HG02938 (cell line): ENCODE data around the gene ACTR8.

Experiments
- ATAC-seq: cut with Tn5 transposase; IDR thresholded peaks from one replicate; pipeline ENCODE4 v1.9.1; 2021; ENCODE audit warnings: mild to moderate bottlenecking, moderate library complexity; ENCODE audit not compliant: unreplicated experiment

The ACTR8 gene

GRCh38 chr3:53865732-53866499, 16.0 kb downstream of the ACTR8 start:
- ATAC-seq: no peak

- ATAC-seq: no peak
Measured at GRCh38 chr3:53863145-53863544, 18.8 kb downstream of the ACTR8 start.

- no peak for ATAC-seq
Measured at GRCh38 chr3:53862241-53862640, 19.7 kb downstream of the ACTR8 start.

- no peak for ATAC-seq
Measured at GRCh38 chr3:53860196-53860595, 21.8 kb downstream of the ACTR8 start.

- ATAC-seq: no peak
Measured at GRCh38 chr3:53859178-53859577, 22.8 kb downstream of the ACTR8 start.

- ATAC-seq: no peak
Measured at GRCh38 chr3:53858096-53858741, 23.7 kb downstream of the ACTR8 start.

- peak; percentile 51 for ATAC-seq
Measured at GRCh38 chr3:53856964-53857363, 25.0 kb downstream of the ACTR8 start.

GRCh38 chr3:53850895-53851294, 31.1 kb downstream of the ACTR8 start:
- ATAC-seq: no peak

GRCh38 chr3:53849916-53850315, 32.0 kb downstream of the ACTR8 start:
- ATAC-seq: no peak

- ATAC-seq: no peak
Measured at GRCh38 chr3:53846851-53847155, 35.1 kb downstream of the ACTR8 start.

GRCh38 chr3:53846134-53846850, 35.7 kb downstream of the ACTR8 start, which contains the start of the genes CHDH and IL17RB:
Gene CHDH, minus strand, starts transcription at chr3:53846419. Its CDS starts 22,411 bp downstream, at chr3:53824008.
Gene IL17RB, plus strand, starts transcription at chr3:53846568. Its CDS starts 21 bp downstream, at chr3:53846589.
- no peak for ATAC-seq

GRCh38 chr3:53845881-53846133, 36.1 kb downstream of the ACTR8 start:
- ATAC-seq: no peak

- ATAC-seq: no peak
Measured at GRCh38 chr3:53845103-53845880, 36.7 kb downstream of the ACTR8 start.

GRCh38 chr3:53844262-53845102, 37.5 kb downstream of the ACTR8 start:
- ATAC-seq: no peak

- ATAC-seq: no peak
Measured at GRCh38 chr3:53843195-53844177, 38.5 kb downstream of the ACTR8 start.

GRCh38 chr3:53842436-53843194, 39.3 kb downstream of the ACTR8 start:
- no peak for ATAC-seq

GRCh38 chr3:53841296-53841695, 40.7 kb downstream of the ACTR8 start:
- no peak for ATAC-seq

- ATAC-seq: no peak
Measured at GRCh38 chr3:53837331-53837730, 44.6 kb downstream of the ACTR8 start.
